Epithelial cell of proximal tubule (primary cell): ENCODE results near the gene PSMG1. TPM values are rescaled to one million over a fixed set of nuclear protein-coding genes. Genes with fewer than 3 reads are reported as not detected.

Experiments
- DNase-seq: peaks from one replicate; pipeline ENCODE4 v3.0.0-alpha.2; 2011; ENCODE audit warnings: low read depth
- H3K4me3 ChIP-seq: 2 replicates; pipeline ENCODE4 v1.5.1; 2011; ENCODE audit warnings: low read depth, mild to moderate bottlenecking, low read length
- CTCF ChIP-seq: conservative IDR thresholded peaks from 2 replicates; pipeline ENCODE4 v1.5.1; 2012; ENCODE audit warnings: low read depth, mild to moderate bottlenecking, low read length
- total RNA-seq: library from RNA; depleted of rRNA; stranded (reverse); fragments of >200 nt; gene quantifications from 2 replicates; pipeline ENCODE4 v1.2.3, GENCODE V29; 2015

PSMG1 gene
- total RNA-seq, 1 donor from 2014 or later = 47.1 TPM

GRCh38 chr21:39218082-39218409, 34.8 kb upstream of the PSMG1 start:
- H3K4me3 ChIP-seq = no peak overlapping the region
- DNase-seq = no peak
- TF ChIP-seq CTCF = no peak

GRCh38 chr21:39217356-39218081, 34.3 kb upstream of the PSMG1 start:
- DNase-seq = no peak
- TF ChIP-seq CTCF = no peak
- no peak overlapping the region for H3K4me3 ChIP-seq

- H3K4me3 ChIP-seq = no peak overlapping the region
- TF ChIP-seq CTCF = no peak
- DNase-seq = no peak
These were observed 33.0 kb upstream of the PSMG1 start for GRCh38 chr21:39216290-39216689.

- DNase-seq = no peak
- no peak overlapping the region for H3K4me3 ChIP-seq
- TF ChIP-seq CTCF = no peak
These were observed 31.8 kb upstream of the PSMG1 start for GRCh38 chr21:39215078-39215477.

- TF ChIP-seq CTCF = no peak
- no peak for DNase-seq
- no peak overlapping the region for H3K4me3 ChIP-seq
These were observed 26.1 kb upstream of the PSMG1 start for GRCh38 chr21:39209334-39209688.

GRCh38 chr21:39208624-39209333, 25.5 kb upstream of the PSMG1 start:
- no peak overlapping the region for H3K4me3 ChIP-seq
- no peak for DNase-seq
- no peak for TF ChIP-seq CTCF

- DNase-seq = no peak
- peak; percentile 20 for TF ChIP-seq CTCF
- no peak overlapping the region for H3K4me3 ChIP-seq
These were observed 20.9 kb upstream of the PSMG1 start for GRCh38 chr21:39204134-39204533.
